HepG2 (cell line): ENCODE data around the gene ATG9A. TPM values are rescaled to one million over a fixed set of nuclear protein-coding genes. Genes with fewer than 3 reads are reported as not detected.

Source experiments
- ERF ChIP-seq: IDR thresholded peaks from 2 replicates; pipeline ENCODE4 v1.6.1; 2018; ENCODE audit warnings: missing biosample characterization, missing genetic modification reagents
- HINFP ChIP-seq: sonication (generic); formaldehyde crosslinking; IDR thresholded peaks from 2 replicates; pipeline ENCODE4 v1.4.0; 2020; ENCODE audit warnings: low read depth, mild to moderate bottlenecking, missing genetic modification reagents
- NCOA1 ChIP-seq: sonication (generic); formaldehyde crosslinking; IDR thresholded peaks from 2 replicates; pipeline ENCODE4 v1.9.0; 2021; ENCODE audit warnings: missing genetic modification reagents
- NPAS2 ChIP-seq: sonication (generic); formaldehyde crosslinking; IDR thresholded peaks from 2 replicates; pipeline ENCODE4 v1.8.0; 2022; ENCODE audit warnings: mild to moderate bottlenecking, missing genetic modification reagents, borderline replicate concordance
- RBFOX2 ChIP-seq: fragments of 200-400 bp; formaldehyde crosslinking; IDR thresholded peaks from 2 replicates; pipeline ENCODE4 v1.6.1; 2017; ENCODE audit warnings: low read depth, mild to moderate bottlenecking, low read length
- RFX3 ChIP-seq: IDR thresholded peaks from 2 replicates; pipeline ENCODE4 v1.6.1; 2016; ENCODE audit warnings: missing biosample characterization, missing genetic modification reagents
- SALL2 ChIP-seq: sonication (generic); formaldehyde crosslinking; IDR thresholded peaks from 2 replicates; pipeline ENCODE4 v1.8.1; 2023; ENCODE audit warnings: mild to moderate bottlenecking, missing genetic modification reagents, inconsistent platforms
- SOX6 ChIP-seq, 2 experiments: fragments of 450-650 bp in 1 of 2; sonication (generic) in 1 of 2; formaldehyde crosslinking in 1 of 2; IDR thresholded peaks; 2 replicates each; pipeline versions ENCODE4 v1.4.0 to v1.6.1; 2017 to 2020; ENCODE audit warnings: antibody characterized with exemption in 1 of 2, mild to moderate bottlenecking in 1 of 2, missing genetic modification reagents in 1 of 2
- SSRP1 ChIP-seq: IDR thresholded peaks from 2 replicates; pipeline ENCODE4 v1.6.1; 2016; ENCODE audit warnings: control low read depth
- XRCC5 ChIP-seq: fragments of 200-400 bp; formaldehyde crosslinking; optimal IDR thresholded peaks from 2 replicates; pipeline ENCODE3; 2017; ENCODE audit warnings: mild to moderate bottlenecking, low read length
- ZBTB20 ChIP-seq: sonication (generic); formaldehyde crosslinking; IDR thresholded peaks from 2 replicates; pipeline ENCODE4 v1.8.1; 2023; ENCODE audit warnings: missing genetic modification reagents, low read depth, mild to moderate bottlenecking, borderline replicate concordance
- ZBTB21 ChIP-seq: sonication (generic); formaldehyde crosslinking; IDR thresholded peaks from 2 replicates; pipeline ENCODE4 v1.4.0; 2020; ENCODE audit warnings: missing genetic modification reagents
- ZBTB38 ChIP-seq: sonication (generic); formaldehyde crosslinking; IDR thresholded peaks from 2 replicates; pipeline ENCODE4 v1.5.1; 2020; ENCODE audit warnings: mild to moderate bottlenecking, missing genetic modification reagents
- ZFP36L1 ChIP-seq: sonication (generic); formaldehyde crosslinking; IDR thresholded peaks from 2 replicates; pipeline ENCODE4 v1.8.0; 2022; ENCODE audit warnings: mild to moderate bottlenecking, missing genetic modification reagents, moderate library complexity
- polyA plus RNA-seq, 8 experiments: library from polyadenylated mRNA; depleted of rRNA in 3 of 8; stranded (reverse) in 7 of 8; unstranded in 1 of 8; fragments of >200 nt; fragmentation: Illumina TruSeq in 4 of 8; extraction: Trizol in 4 of 8; gene quantifications; 2 replicates each; pipeline versions ENCODE4 v1.2.1 to v1.2.3, GENCODE V29; 2011 to 2016; ENCODE audit warnings: low read depth in 4 of 8, missing spikeins in 1 of 8, mixed read lengths in 1 of 8; ENCODE audit not compliant: insufficient read depth in 1 of 8
- total RNA-seq, 5 experiments: library from RNA; depleted of rRNA; stranded (reverse); fragments of >200 nt; fragmentation: Illumina TruSeq; extraction: Trizol; gene quantifications; 2 replicates each; pipeline ENCODE4 v1.2.3, GENCODE V29; 2016; ENCODE audit warnings: low read depth in 1 of 5
- TF ChIP-seq, protein P1 (sequence below): sonication (generic); formaldehyde crosslinking; conservative IDR thresholded peaks from 2 replicates; pipeline ENCODE4 v1.8.0; 2022; ENCODE audit warnings: low read depth, missing genetic modification reagents

The ATG9A gene
- total and polyA plus RNA-seq, 2 of the 13 experiments (the other 11 are each of a cell fraction or from before 2014, with no cell fraction given) = 35.0 to 131 TPM

DNA sequence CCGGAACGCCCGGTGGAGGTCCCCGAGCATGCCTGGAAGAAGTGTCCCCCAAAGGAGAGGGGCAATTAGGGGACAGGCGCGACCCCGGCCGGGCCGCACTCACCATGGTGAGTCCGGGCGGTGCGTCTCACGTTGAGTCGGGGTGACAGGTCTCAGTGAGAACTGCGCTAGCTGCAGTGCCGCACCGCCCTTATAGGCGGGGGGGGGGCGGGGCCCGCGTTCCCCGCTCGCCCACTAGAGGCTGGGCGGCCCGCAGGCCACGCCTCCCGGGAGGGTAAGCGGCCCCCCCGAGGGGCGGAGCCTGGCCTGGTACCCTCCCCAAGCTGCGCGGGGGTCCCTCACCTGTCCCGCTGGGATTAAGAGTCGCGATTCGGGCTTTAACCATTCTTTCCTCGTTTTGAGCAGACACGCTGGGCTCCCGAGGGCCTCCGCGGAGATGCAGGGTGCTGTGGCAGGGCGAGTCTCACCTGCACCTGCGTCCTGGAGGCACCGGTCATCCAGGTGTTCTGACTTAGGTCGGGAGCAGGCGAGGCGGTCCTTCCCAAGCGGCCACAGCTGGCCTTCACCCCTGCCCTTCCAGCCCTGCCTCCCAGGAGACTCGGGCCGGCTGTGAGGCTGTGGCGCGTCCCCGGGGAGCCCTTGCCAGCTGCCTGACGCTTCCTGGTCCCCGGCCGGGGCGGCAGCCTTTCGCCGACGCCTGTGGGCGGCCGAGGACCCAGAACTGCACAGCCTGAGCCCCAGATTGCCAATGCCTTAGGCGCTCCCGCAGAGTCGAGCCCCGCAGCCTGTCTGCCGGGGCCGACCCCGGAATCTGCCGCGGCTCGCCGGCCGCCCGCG is 24.5 kb upstream of the ATG9A start, which contains the start of gene TUBA4A (continued):
- TF ChIP-seq, protein P1, sequence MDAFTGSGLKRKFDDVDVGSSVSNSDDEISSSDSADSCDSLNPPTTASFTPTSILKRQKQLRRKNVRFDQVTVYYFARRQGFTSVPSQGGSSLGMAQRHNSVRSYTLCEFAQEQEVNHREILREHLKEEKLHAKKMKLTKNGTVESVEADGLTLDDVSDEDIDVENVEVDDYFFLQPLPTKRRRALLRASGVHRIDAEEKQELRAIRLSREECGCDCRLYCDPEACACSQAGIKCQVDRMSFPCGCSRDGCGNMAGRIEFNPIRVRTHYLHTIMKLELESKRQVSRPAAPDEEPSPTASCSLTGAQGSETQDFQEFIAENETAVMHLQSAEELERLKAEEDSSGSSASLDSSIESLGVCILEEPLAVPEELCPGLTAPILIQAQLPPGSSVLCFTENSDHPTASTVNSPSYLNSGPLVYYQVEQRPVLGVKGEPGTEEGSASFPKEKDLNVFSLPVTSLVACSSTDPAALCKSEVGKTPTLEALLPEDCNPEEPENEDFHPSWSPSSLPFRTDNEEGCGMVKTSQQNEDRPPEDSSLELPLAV (CRISPR knock-in tag) = no peak
- TF ChIP-seq NPAS2 (no peak), ERF (CRISPR knock-in tag) (peak; percentile 5), ZFP36L1 (CRISPR knock-in tag) (no peak), ZBTB38 (CRISPR knock-in tag) (no peak), ZBTB21 (CRISPR knock-in tag) (no peak), ZBTB20 (CRISPR knock-in tag) (0 out of 2 replicates have a peak, but pooled peaks have one; percentile 12), RFX3 (no peak), SSRP1 (CRISPR knock-in tag) (no peak), SOX6 (IDR thresholded peaks at IDR 0.05) (no peak), SOX6 (CRISPR knock-in tag; IDR thresholded peaks at IDR 0.05) (peak; percentile 29), XRCC5 (peak; percentile 48), RBFOX2 (peak; percentile 76), HINFP (CRISPR knock-in tag) (0 out of 2 replicates have a peak, but pooled peaks have one; percentile 67), SALL2 (CRISPR knock-in tag) (peak; percentile 63; the same call in 1 of the 2 replicates), NCOA1 (CRISPR knock-in tag) (no peak)
- TF ChIP-seq, all 625 proteins: peak for 213
